ENCODE data around the gene SCART1.
"Not testable (repeated sequence)": the region's sequence is repeated elsewhere in the genome, so short reads cannot be mapped to it uniquely, and the experiment has no call there.

Gene SCART1

DNA sequence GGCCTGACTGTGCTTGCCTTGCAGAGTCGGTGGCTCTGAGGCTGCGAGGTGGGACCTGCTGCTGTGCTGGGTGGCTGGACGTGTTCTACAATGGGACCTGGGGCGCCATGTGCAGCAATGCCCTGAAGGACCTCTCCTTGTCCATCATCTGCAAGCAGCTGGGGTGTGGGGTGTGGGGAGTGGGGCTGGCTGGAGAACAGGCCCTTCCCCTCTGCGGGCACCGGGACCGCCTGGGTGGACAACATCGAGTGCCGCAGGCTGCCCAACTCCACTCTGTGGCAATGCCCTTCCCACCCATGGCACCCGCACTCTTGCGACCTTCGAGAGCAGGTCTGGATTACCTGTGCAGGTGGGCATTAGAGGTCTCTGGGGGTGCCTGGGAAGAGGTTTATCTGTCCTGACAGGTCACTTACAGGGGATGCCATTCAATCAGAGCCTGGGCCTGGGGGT, 10.9 kb downstream of the SCART1 start:
- no peak for TF ChIP-seq CTCF (IDR thresholded peaks at IDR 0.05; ENCODE audit: low read depth, low read length, missing control alignments)
- H3K4me3 ChIP-seq (replicated peaks; ENCODE audit: low read depth, low read length) = no peak overlapping the region
- no peak for DNase-seq (ENCODE audit: extremely low read depth, low read depth)

DNA sequence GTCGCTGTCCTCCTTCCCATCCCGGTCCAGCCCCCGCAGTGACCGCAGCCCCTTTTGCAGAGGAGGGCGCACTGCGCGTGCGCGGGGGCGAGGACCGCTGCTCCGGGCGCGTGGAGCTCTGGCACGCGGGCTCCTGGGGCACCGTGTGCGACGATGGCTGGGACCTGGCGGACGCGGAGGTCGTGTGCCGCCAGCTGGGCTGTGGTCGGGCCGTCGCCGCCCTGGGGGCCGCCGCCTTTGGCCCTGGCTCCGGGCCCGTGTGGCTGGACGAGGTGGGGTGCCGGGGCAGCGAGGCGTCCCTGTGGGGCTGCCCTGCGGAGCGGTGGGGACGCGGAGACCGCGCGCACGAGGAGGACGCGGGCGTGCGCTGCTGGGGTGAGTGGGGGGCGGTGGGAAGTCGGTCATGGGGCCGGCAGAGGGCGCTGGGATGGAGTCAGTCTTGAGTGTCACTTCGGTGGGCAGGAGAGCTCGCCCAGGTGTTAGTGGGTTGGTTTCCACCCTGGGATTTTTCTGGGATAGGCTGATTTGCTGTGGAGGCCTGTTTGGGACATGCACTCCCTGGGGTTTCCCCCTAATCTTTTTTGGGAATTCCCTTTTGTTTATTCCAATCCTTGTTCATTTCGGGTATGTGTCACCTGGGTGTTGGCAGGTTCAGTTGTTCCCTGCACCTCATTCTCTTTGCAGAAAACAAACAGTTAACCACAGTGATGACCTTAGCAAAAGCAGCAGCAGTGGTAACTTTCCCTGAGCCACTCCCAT, 11.6 kb downstream of the SCART1 start:
- no peak for DNase-seq (ENCODE audit: extremely low read depth, low read depth)
- H3K4me3 ChIP-seq (replicated peaks; ENCODE audit: low read depth, low read length) = no peak overlapping the region
- no peak for TF ChIP-seq CTCF (IDR thresholded peaks at IDR 0.05; ENCODE audit: low read depth, low read length, missing control alignments)

DNA sequence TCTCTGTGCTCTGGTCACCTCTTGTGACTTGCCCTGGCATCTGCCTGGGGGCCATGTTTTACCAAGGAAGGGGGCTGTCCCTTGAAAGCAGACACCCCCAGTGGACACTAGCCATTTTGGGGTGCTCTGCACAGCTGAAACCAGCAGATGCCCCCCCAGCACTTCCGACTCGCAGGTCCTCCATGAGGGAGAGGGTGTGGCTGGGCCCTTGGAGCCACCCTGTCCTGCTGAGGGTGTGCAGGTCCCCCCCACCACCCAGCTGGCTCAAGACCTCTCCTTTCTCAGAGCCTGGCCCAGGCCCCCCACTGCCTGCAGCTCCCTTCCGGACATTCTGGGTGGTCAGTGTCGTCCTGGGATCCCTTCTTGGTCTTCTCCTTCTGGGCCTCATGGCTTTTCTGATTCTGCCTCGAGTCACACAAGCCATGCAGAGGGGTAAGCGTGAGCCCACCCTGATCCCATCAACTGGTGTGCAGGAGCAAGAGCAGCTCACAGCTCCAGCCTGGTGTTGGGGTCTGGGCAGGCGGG, 12.3 kb downstream of the SCART1 start:
- TF ChIP-seq CTCF (IDR thresholded peaks at IDR 0.05; ENCODE audit: low read depth, low read length, missing control alignments) = no peak
- no peak for DNase-seq (ENCODE audit: extremely low read depth, low read depth)
- H3K4me3 ChIP-seq (replicated peaks; ENCODE audit: low read depth, low read length) = no peak overlapping the region

DNA sequence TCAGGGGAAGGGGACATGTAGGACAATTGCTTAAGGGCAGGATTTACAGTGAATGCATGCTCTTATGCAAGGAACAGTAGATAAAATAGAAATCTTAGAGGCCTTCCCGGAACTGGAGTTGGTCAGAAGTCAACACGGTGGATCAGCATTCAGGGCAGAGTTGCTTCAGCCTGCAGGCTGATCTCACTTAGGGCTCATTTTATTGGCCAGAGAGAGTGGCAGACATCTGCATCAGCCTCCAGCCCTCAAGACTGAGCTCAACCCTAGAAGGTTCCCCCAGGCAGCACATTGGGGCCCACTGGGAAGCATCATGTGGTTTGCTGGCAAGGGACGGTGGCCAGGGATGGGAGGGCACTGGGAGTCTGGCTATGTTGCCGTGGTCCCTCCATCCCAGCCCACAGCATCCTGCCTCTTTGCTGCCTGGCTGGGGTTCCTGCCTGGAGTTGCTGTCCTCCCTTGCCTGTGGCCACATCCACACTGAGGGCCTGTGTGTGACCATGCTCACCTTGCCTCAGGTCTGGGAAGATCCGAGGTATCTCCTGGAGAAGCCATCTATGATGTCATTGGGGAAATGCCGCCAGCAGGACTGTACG, 13.0 kb downstream of the SCART1 start:
- TF ChIP-seq CTCF (IDR thresholded peaks at IDR 0.05; ENCODE audit: low read depth, low read length, missing control alignments) = no peak
- DNase-seq (ENCODE audit: extremely low read depth, low read depth) = no peak
- H3K4me3 ChIP-seq (replicated peaks; ENCODE audit: low read depth, low read length) = no peak overlapping the region

DNA sequence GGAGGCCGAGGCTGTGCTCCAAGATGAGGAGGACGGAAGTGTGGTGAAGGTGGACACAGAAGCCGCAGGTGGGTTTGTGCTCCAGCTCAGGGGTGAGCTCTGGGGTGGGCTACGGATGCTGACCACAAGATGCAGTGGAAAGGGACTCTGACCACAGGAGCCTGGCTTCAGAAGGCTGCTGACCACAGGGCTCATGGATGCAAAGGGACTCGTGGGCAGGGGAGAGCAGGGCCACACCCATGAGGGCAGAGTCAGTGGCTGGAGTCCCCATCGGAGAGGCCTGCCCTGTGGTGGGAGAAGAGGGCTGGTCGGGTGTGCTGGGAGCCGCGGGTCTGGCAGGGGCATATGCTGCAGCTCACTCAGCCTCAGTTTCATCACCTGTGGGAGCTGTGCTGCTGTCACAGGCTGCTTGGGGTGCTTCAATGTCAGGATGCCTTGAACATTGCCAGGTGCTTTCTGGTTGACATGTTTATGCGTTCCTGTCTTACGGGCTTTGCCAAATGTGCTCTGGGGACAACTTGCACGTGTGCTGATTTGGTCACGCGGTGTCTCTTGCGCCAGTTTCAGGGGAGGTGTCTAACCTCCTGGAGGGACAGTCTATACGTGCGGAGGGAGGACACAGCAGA, 13.7 kb downstream of the SCART1 start:
- DNase-seq (ENCODE audit: extremely low read depth, low read depth) = no peak
- H3K4me3 ChIP-seq (replicated peaks; ENCODE audit: low read depth, low read length) = no peak overlapping the region
- no peak for TF ChIP-seq CTCF (IDR thresholded peaks at IDR 0.05; ENCODE audit: low read depth, low read length, missing control alignments)

DNA sequence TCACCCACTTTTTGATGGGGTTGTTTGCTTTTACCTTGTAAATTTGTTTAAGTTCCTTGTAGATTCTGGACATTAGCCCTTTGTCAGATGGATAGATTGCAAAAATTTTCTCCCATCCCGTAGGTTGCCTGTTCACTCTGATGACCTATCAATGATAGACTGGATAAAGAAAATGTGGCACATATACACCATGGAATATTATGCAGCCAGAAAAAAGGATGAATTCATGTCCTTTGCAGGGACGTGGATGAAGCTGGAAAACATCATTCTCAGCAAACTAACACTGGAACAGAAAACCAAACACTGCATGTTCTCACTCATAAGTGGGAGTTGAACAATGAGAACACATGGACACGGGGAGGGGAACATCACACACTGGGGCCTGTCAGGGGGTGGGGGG, 15.5 kb downstream of the SCART1 start:
- H3K4me3 ChIP-seq (replicated peaks; ENCODE audit: low read depth, low read length); DNase-seq (ENCODE audit: extremely low read depth, low read depth): not testable (repeated sequence)

Data from HFF-Myc (cell line).